PC-9 (cell line): ENCODE results near the gene CBFB.

Experiments used
- CTCF ChIP-seq: fragments of 200-600 bp; sonication (generic); conservative IDR thresholded peaks from 2 replicates; pipeline ENCODE4 v1.6.1; 2017; ENCODE audit warnings: mixed run types, antibody characterized with exemption, mild to moderate bottlenecking, moderate library complexity
- EZH2 ChIP-seq: fragments of 200-600 bp; sonication (generic); IDR thresholded peaks from 2 replicates; pipeline ENCODE4 v1.8.0; 2017; ENCODE audit warnings: antibody characterized with exemption, low read depth

- no peak for TF ChIP-seq CTCF
- no peak for TF ChIP-seq EZH2
These were observed 2.4 kb upstream of the CBFB start for GRCh38 chr16:67026570-67026969.
